Fibroblast of skin of right biceps (primary cell): ENCODE results near the gene CDH16.

Experiments
- DNase-seq: peaks from one replicate; pipeline ENCODE4 v3.0.0-alpha.2; 2013

The CDH16 gene

DNA sequence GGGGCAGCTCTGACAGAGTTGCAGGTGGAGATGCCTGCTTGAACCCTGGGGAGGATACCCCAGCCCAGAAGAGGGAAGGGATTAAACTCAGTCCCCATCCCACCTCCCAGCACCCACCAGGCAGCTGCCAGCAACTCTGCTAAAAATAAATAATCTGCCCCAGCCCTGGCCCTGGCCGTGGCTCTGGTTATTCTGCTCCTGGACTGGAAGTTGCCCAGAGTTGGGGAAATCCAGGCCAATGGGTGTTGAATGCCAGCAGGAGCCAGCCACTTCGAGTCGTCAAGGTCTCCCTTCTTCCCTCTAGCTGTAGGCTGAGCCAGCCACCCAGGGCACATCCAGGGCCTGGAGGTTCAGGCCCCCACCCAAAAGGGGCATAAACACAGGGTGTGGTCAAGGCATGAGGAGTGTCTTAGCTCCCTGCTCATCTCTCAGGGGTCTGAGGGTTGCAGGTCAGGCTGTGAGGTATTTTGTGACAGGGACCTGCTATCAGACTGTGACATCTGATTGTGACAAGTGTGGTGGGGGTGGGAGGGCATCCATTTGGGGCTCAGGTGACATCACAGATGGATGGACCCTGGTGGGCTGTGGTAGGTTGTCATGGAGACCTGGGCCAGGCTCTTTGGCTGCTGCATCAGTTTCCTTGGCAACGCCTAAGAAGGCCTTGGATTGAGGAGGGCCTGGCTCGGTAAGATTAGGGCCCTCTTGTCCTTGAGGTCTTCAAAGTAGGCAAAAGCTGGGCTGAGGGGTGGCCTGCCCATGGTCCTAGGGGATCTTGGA, 7.7 kb upstream of the CDH16 start:
- DNase-seq, result no peak

DNA sequence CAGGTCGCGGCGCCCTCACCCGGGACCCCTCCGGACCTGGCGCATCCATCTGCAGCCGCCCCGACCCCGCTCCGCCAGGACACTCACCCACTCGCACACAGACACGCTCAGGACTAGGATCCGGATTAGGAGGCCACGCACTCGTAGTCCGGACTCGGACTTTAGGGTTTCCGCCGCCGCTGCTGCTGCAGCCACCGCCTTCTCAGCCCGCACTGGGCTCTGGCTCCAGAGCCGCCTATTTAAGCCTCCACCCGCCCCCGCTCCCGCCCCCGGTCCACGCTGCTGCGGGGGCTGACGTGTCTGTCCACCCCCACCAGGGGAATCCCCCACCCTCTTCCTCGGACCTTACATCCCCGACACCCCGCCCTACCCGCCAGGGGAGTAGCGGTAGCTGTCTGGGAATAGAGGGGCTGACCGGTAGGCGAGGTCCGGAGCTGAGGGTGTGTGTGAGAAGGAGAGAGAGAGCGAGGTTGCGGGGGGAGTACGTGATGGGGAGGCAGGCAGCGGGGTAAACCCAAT, 6.7 kb upstream of the CDH16 start, which contains the start of gene RRAD:
TSS of gene RRAD (minus strand) at position 214 of the 519 bp plus-strand sequence. CDS start 356 bp downstream, outside the sequence.
- no peak for DNase-seq

DNA sequence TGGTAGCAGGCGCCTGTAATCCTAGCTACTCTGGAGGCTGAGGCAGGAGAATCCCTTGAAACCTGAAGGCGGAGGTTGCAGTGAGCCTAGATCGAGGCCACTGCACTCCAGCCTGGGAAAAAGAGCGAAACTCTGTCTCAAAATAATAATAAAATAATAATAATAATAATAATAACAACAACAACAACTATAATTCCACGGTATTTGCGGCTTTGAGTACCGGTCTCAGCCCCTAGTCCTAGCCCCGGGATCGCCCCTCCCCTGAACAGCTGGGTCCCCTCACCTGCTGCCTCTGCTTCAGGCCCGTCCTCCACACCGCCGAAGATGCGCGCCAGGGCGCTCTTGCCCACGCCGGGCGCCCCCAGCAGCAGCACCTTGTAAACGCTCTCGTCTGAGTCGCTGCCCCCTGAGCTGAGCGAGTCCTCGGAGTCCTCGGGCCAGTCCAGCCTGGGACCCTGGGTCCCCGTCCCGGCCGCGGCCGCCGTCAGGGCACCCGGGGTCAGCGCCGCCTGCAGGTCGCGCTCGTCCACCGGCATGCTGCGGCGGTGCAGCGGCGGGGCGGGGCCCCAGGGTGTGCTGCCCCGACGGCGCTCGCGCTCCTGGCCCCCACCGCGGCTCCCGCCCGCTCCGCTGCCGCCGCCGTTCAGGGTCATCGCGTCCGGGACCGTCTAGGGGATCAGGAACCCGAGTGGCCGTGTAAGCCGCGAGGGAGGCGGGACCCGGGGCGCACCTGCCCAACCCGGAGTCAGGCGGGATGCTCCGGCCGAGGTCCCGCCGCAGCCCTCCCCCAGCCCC, 6.0 kb upstream of the CDH16 start:
- DNase-seq, result no peak

DNA sequence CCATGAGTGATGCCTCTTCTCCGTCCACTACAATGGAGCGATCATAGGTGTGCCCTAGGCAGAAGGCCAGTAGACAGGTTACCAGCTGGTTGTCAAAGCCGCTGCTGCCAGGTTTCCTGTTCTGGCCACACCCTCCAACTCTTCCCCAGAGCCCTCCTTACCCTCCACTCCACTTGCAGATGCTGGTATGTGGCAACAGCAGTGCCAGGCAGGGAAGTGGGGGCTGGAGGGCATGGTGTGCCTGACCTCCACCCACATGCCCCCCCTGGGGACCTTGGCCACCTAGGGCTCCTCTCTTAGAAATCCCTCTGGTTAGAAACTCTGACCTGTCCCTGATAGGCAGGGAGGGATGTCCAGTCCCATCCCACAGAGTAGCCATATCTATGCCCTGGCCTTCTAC, 5.2 kb upstream of the CDH16 start:
- no peak for DNase-seq

- no peak for DNase-seq
Observed at GRCh38 chr16:66923247-66923731, 4.6 kb upstream of the CDH16 start.

DNA sequence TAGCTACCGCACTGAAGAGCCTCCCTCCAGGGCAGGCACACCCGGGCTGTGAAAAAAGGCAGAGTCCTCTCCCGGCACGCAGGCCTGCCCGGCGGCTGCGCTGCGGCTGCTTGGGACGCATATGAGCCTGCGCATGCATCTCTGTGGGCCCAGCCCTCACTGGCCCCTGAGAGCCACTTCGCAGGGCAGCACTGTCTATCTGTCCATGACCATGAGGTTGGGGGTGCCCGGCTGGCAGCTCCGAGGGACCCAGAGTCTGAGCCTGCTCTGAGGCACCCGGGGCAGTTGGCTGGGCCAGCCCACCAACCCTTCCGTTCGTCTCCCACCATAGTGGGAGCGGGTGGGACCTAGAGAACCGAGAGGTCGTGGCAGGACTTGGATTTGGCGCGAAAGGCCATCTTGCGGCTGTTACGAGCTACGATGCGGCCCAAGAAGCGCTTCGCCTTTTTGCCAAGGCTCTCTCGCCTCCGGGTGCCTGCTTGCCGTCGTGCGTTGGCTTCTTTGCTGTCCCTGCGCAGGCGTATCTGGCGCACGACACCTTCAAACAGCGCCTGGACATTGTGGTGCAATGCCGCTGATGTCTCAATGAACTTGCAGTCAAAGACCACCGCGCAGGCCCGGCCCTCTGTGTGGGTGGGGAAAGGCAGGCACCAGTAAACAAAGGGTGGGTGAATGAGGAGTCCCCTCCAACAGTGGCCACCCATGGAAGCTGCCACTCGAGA, 3.2 kb upstream of the CDH16 start:
- no peak for DNase-seq

DNA sequence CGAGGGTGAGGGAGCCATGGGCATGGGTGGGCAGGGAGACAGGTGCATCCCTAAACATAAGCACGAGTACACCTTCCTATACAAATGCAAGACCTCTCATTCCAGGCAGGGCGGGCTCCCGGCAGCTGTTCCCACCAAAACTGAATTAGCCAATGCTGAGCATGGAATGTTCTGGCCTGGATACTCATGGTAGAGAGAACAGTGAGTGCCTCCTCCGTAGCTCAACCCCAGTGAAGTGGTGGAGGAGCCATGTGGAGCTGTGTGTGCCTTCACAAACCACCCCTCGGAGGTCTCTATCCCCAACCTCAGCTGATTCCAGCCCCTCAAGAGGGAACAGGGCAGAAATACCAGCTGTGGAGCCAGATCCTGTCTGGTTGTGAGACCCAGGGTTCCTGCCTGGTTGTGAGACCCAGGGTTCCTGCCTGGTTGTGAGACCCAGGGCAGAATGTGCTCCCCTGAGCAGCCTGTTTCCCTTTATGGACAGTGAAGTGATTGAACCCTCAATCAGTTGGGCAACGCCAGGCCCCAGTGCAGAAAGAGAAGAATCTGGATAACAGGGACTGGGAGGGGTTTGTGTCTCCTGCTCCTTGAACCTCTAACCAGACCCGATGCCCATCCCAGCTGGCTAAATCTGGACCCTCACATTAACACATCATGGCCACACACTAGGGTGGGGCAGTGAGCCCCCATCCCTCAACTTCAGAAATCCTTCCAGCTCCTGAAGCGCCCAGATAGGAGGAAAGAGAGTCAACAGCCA, 2.4 kb upstream of the CDH16 start:
- DNase-seq, result no peak

DNA sequence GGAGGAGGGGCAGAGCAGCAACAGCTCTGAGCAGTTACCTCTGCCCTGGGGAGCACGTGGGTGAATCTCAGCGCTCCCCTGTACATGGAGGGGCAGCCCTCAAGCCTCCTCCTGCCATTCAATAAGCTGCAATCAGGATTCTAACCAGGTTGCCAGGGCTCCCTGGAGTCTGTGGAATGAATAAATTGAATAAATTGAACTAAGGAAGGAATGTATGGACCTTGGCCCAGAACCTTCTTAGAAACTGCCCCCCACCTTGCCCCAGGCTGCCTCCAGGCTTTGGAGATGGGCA, 1.6 kb upstream of the CDH16 start:
- DNase-seq, result no peak

DNA sequence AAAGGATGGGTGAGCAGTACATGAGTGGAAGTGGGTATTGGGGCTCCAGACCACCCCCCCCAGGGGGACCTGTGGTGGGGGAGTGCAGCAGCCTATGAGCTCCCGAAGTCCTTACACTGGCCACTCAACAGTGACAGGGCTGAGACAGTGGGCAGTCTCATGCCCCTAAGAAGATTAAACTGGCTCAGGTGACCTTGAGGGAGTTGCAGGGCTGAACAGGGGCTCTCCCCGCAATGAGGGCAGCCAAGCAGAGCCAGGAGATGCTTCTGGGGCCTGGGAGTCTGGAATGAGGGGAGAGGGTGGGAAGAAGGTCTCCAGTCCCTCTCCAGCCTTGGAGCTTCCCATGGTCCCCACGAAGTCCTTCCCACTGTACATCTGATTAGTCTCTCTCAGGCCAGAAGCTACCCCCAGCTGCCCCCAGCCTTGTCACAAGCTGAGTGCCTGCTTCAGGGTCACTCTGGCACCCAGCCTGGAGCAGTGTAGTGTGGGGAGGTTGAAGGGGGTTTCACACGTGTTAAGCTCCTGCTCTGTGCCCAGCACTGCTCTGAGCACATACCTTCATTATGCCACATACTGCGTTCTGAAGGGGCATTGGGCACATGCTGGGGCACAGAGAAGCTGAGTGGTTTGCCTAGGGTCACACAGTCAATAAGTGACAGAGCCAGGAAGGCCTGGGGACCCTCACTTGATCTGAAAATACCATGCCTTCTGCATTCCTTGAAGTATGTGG, 1.0 kb upstream of the CDH16 start:
- no peak for DNase-seq

GRCh38 chr16:66918355-66918754, 330 bp downstream of the CDH16 start:
- DNase-seq, result no peak

DNA sequence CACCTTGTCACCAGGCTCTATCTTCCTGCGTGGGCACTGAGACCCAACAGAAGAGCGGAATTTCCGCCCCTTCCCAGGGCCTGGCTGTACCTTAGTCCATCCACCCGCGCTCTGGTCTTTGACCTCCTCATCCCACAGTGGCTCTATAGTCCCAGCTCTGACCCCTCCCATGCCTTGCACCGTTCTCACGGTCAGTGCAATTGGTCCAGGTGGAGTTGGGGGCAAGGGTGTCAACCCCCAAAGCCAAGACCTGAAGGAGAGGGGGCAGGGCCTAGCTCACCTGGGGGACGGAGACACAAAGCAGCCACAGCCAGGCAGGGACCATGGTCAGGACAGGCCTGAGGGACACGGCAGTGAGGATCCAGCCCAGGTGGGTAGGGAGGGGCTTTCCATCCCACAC, 944 bp downstream of the CDH16 start:
- no peak for DNase-seq

GRCh38 chr16:66916518-66916917, 2.2 kb downstream of the CDH16 start:
- DNase-seq, result no peak

DNA sequence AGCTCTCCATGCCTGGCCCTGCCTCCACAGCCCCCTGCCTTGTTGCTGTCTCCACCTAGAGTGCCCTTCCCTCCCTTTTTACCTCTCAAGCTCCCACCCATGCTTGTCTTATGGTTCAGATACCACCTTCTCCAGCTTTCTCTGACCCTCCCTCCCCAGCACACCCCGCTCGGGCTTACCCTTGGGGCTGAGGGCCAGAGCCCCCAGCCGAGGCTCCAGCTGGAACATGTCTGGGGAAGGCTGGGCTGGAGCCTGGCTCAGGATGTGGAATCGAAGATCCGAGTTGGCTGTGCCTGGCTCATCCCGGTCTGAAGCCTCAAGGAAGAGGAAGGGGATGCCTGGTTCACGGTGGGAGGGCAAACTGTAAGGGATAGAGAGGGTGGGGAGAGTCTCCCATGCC, 3.6 kb downstream of the CDH16 start:
- no peak for DNase-seq

- no peak for DNase-seq
Observed at GRCh38 chr16:66914541-66914940, 4.1 kb downstream of the CDH16 start.

- no peak for DNase-seq
Observed at GRCh38 chr16:66913711-66914110, 5.0 kb downstream of the CDH16 start.

- no peak for DNase-seq
Observed at GRCh38 chr16:66913081-66913480, 5.6 kb downstream of the CDH16 start.

DNA sequence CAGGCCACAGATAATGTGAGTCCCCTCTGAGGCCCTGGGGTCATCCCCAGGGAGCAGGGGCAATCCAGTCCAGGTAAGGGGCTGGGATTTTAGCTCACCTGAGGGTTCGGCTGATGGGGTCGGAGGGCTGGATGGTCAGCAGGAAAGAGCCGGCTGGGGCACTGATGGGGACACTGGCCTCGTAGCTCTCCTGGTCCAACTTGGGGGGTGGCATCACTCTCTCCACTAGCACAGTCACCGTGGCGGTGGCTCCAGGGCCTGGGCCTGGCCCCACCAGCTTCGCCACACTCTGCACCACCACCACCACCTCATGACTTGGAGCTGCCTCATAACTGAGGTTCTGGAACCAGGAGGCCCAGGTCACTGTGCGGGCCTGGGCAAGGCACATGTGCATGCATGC, 6.9 kb downstream of the CDH16 start:
- DNase-seq, result no peak

DNA sequence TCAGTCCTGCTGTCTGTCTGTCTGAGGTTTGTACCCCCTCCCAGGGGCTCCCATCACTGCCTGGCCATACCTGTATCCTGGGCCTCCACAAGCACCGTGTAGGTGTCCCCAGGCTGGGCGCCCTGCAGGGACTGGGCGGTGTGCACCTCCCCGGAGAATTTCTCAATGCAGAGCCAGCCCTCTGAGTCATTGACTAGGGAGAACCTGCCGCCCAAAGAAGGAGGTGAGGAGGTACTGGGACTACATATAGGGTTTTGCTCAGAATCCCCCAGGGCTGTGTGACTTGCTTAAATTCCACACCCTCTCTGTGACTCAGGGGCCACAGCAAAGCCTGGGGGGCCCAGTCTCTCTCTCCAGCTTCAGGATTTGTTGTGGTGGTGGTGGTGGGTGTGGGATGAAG, 7.6 kb downstream of the CDH16 start:
- no peak for DNase-seq

DNA sequence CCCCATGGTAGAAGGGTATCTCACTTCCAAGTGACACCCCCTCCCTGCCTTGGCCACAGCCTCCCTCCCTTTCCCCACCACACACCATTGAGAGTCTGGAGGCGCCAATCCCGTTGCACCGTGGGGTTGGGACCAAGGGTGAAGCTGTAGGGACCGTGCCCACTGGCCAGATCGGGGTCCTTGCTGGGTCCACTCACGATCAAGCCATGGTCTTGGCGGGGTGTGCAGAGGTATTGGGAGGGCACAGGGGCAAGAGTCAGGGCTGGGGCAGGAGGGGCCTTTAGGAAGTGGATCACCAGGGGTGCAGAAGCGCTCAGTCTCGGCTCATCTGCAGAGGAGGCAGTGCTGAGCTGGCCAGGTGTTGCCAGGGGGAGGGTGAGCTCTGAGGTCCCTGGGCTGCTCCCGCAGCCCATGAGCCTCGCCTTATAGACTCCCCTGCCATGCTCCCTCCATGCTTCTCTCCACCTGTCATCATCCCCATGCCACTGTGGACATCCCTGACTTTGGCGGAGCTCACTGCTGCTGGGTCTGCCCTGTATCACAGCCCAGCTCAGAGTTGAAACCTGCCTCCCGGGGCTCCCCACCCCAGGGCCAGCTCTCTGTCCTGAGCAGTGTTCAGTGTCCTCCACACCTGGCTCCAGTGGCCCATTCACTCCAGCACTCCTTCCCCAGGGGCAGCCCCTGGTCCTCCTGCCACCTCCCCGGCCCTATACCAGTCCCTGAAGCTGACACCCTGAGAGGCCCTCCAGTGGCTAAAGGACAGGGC, 8.3 kb downstream of the CDH16 start:
- no peak for DNase-seq

- no peak for DNase-seq
Observed at GRCh38 chr16:66908762-66909559, 9.7 kb downstream of the CDH16 start.
